ENCODE results near the gene EAF2.
"Not testable (repeated sequence)": the region's sequence is repeated elsewhere in the genome, so short reads cannot be mapped to it uniquely, and the experiment has no call there.

Gene EAF2

DNA sequence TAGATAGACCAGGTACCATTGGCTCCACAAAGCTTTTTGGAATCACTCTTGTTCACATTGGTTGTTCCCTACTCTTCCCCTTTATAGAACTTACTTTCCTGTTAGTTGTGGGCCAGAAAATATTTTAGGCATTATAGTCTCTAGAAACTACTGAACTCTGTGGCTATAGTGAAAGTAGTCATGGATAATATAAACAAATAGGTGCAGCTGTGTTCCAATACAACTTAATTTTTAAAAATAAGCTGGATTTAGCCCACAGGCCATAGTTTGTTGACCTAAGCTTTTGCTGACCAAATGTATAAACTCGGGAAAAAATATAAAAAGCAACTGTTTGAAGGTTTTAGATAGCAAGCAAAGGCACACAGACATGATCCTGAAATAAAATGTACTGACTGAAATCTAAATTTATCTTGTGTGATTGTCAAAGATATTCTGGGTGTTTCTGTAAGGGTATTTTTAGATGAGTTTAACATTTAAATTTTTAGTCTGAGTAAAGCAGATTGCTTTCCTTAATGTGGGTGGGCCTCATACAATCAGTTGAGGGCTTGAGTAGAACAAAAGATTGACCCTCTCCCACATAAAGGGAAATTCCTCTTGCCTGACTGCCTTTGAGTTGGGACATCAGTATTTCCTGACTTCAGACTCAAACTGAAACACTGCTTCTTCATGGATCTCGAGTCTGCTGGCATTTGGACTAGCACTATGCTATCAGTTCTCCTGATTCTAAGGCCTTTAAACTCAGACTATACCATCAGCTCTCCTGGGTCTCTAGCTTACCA, 13.4 kb upstream of the EAF2 start:
- no peaks in the 10 kb centered on the region for H3K36me3 ChIP-seq (ENCODE audit: control insufficient read depth, insufficient read depth, low read length)
- H3K27me3 ChIP-seq (ENCODE audit: control insufficient read depth, insufficient read depth, low read length), result no peaks in the 10 kb centered on the region
- H3K4me1 ChIP-seq (ENCODE audit: control insufficient read depth, insufficient read depth, low read length), result no peaks in the 10 kb centered on the region
- no peak overlapping the region for H3K9ac ChIP-seq (ENCODE audit: low read depth, low read length)
- no peaks in the 10 kb centered on the region for H3K9me3 ChIP-seq (ENCODE audit: control insufficient read depth, insufficient read depth, low read length)
- no peak overlapping the region for H3K4me3 ChIP-seq (ENCODE audit: low read depth, low read length)

DNA sequence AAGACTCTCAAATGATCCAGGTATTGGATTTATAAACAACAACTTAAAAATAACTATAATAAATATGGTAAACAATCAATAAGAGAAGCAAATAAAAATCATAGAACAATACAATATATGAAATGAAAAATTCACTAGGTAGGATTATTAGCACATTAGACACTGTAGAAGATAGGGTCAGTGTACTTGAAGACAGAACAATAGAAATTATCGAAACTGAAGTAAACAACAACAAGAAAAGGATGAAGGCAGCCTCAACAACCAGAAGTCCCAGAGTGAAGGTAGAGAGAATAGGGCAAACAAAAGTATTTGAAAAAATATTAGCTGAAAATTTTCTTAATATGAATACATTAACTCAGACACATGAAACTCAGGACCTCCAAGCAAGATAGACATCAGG, 12.0 kb upstream of the EAF2 start:
- Histone ChIP-seq H3K9me3 (ENCODE audit: control insufficient read depth, insufficient read depth, low read length) (no peaks in the 10 kb centered on the region), H3K36me3 (ENCODE audit: control insufficient read depth, insufficient read depth, low read length) (no peaks in the 10 kb centered on the region)

DNA sequence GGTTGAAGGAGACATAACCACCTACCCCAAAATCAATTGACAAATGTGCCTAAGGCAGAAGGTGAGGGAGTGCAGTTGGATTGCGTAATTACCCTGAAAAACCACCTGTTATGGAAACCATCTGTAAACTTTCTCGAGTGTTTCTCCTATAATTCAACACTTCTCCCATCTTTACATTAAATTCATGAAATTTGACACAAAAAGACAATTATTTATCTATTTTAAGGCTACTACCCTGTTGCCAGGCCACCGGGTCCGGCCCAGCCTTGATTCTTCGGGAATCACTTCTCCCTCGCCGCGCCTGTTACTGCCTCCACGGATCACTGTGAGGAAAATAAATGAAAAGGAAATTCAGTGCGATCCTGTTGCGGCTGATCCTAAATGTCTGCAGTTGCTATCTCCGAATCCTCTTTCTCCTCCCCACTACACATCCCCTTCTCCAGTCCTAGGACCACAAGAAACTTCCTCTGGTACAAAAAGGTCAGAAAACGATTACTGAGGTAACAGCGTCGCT, 795 bp upstream of the EAF2 start:
- Histone ChIP-seq H3K27me3 (ENCODE audit: control insufficient read depth, insufficient read depth, low read length) (peaks cover 12% of the 10 kb centered on the region), H3K4me3 (ENCODE audit: low read depth, low read length) (peak overlapping the region; percentile 95), H3K9me3 (ENCODE audit: control insufficient read depth, insufficient read depth, low read length) (no peaks in the 10 kb centered on the region), H3K36me3 (ENCODE audit: control insufficient read depth, insufficient read depth, low read length) (no peaks in the 10 kb centered on the region), H3K4me1 (ENCODE audit: control insufficient read depth, insufficient read depth, low read length) (no peaks in the 10 kb centered on the region), H3K9ac (ENCODE audit: low read depth, low read length) (peak overlapping the region; percentile 94)

More for the DNA sequence above, 12.0 kb upstream of the EAF2 start:
- no peak overlapping the region for H3K4me3 ChIP-seq (ENCODE audit: low read depth, low read length)
- H3K4me1 ChIP-seq (ENCODE audit: control insufficient read depth, insufficient read depth, low read length), result no peaks in the 10 kb centered on the region
- no peaks in the 10 kb centered on the region for H3K27me3 ChIP-seq (ENCODE audit: control insufficient read depth, insufficient read depth, low read length)
- no peak overlapping the region for H3K9ac ChIP-seq (ENCODE audit: low read depth, low read length)

DNA sequence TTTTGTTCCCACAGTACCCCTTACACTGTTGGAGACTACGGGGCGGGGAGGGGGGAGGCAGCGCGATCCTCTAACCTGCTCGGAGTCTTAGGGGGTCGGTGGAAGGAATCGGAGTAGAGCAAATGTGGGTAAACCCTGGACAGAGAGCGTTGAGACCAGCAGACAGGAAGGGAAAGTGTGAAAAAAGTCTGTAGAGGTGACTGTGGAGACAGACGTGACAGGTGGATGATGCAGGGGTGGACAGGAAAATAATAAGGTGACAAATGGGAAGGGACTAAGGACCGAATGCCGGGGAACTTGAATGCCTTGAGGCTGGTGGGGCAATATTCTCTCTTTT, 424 bp downstream of the EAF2 start:
- H3K4me1 ChIP-seq (ENCODE audit: control insufficient read depth, insufficient read depth, low read length), result no peaks in the 10 kb centered on the region
- H3K9ac ChIP-seq (ENCODE audit: low read depth, low read length), result peak overlapping the region; percentile 62
- H3K27me3 ChIP-seq (ENCODE audit: control insufficient read depth, insufficient read depth, low read length), result peaks cover 12% of the 10 kb centered on the region
- H3K36me3 ChIP-seq (ENCODE audit: control insufficient read depth, insufficient read depth, low read length), result no peaks in the 10 kb centered on the region
- H3K9me3 ChIP-seq (ENCODE audit: control insufficient read depth, insufficient read depth, low read length), result no peaks in the 10 kb centered on the region
- H3K4me3 ChIP-seq (ENCODE audit: low read depth, low read length), result peak overlapping the region; percentile 95

DNA sequence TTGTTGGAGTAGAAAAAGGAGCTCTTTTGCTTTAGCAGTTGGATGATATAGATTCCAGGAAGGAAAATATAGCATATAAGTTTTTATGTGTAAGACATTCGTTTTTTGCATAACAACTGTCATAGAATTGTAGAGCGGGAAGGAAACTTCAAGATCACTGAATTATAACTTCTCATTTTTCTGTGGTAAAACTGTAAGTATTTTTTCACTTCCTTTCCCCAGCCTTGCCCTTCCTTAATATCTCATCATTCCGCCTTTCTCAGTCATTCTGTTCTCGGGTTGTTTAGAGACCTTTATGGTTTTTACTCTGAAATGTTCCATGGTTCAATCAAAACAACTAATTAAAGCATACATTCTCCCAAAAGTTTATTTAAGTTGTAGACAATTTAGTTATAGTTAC, 1.1 kb downstream of the EAF2 start:
- Histone ChIP-seq H3K4me3 (ENCODE audit: low read depth, low read length) (no peak overlapping the region), H3K36me3 (ENCODE audit: control insufficient read depth, insufficient read depth, low read length) (no peaks in the 10 kb centered on the region), H3K9ac (ENCODE audit: low read depth, low read length) (no peak overlapping the region)

DNA sequence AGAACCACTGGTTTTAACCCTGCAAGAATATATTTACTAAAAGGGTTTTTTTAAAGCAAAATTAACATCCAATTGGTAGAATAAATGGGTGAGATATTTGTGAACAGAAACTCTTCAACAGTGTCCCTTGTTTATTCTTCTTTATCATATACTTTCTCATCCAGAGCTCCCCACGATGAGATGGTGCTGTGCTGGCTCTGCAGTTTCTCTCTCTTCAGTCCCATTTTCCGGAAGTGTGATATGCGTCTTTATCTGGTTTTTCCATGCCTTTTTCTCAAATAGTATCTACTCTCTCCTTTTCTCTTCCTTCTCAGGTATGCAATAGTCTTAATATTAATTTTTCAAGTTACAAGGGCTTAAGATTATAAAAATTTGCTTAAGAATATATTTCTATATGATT, 1.5 kb downstream of the EAF2 start:
- Histone ChIP-seq H3K4me1 (ENCODE audit: control insufficient read depth, insufficient read depth, low read length) (no peaks in the 10 kb centered on the region), H3K27me3 (ENCODE audit: control insufficient read depth, insufficient read depth, low read length) (peaks cover 12% of the 10 kb centered on the region), H3K4me3 (ENCODE audit: low read depth, low read length) (no peak overlapping the region), H3K9me3 (ENCODE audit: control insufficient read depth, insufficient read depth, low read length) (no peaks in the 10 kb centered on the region), H3K9ac (ENCODE audit: low read depth, low read length) (no peak overlapping the region), H3K36me3 (ENCODE audit: control insufficient read depth, insufficient read depth, low read length) (no peaks in the 10 kb centered on the region)

More for the DNA sequence above, 1.1 kb downstream of the EAF2 start:
- H3K9me3 ChIP-seq (ENCODE audit: control insufficient read depth, insufficient read depth, low read length), result no peaks in the 10 kb centered on the region
- no peaks in the 10 kb centered on the region for H3K4me1 ChIP-seq (ENCODE audit: control insufficient read depth, insufficient read depth, low read length)
- H3K27me3 ChIP-seq (ENCODE audit: control insufficient read depth, insufficient read depth, low read length), result peaks cover 12% of the 10 kb centered on the region

DNA sequence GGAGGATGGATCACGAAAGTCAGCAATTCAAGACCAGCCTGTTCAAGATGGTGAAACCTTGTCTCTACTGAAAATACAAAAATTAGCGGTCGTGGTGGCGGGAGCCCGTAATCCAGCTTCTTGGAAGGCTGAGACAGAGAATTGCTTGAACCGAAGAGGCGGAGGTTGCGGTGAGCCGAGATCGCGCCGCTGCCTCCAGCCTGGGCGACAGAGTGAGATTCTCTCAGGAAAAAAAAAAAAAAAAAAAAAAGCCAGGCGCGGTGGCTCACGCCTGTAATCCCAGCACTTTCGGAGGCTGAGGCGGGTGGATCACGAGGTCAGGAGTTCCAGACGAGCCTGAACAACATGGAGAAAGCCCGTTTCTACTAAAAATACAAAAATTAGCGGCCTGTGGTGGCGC, 5.0 kb downstream of the EAF2 start:
- H3K4me1 ChIP-seq (ENCODE audit: control insufficient read depth, insufficient read depth, low read length), result no peaks in the 10 kb centered on the region
- H3K27me3 ChIP-seq (ENCODE audit: control insufficient read depth, insufficient read depth, low read length), result peaks cover 12% of the 10 kb centered on the region
- H3K4me3 ChIP-seq (ENCODE audit: low read depth, low read length), result no peak overlapping the region
- no peaks in the 10 kb centered on the region for H3K9me3 ChIP-seq (ENCODE audit: control insufficient read depth, insufficient read depth, low read length)
- no peaks in the 10 kb centered on the region for H3K36me3 ChIP-seq (ENCODE audit: control insufficient read depth, insufficient read depth, low read length)
- H3K9ac ChIP-seq (ENCODE audit: low read depth, low read length), result no peak overlapping the region

DNA sequence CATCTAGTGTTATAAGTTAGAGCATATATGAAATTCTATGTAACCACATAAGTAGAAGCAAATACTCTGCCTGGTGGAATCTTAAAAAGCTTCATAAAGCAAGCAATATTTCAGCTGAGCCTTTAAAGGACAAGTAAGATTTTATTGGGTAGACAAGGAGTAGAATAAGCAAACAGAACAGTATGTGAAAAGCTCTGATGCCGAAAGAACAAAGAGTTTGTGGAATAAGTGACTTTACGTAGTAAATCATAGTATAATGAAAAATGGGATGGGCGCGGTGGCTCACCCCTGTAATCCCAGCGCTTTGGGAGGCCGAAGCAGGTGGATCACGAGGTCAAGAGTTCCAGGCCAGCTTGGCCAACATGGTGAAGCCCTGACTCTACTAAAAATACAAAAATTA, 9.9 kb downstream of the EAF2 start:
- Histone ChIP-seq H3K27me3 (ENCODE audit: control insufficient read depth, insufficient read depth, low read length) (no peaks in the 10 kb centered on the region), H3K36me3 (ENCODE audit: control insufficient read depth, insufficient read depth, low read length) (no peaks in the 10 kb centered on the region), H3K4me3 (ENCODE audit: low read depth, low read length) (no peak overlapping the region), H3K9ac (ENCODE audit: low read depth, low read length) (no peak overlapping the region), H3K9me3 (ENCODE audit: control insufficient read depth, insufficient read depth, low read length) (no peaks in the 10 kb centered on the region), H3K4me1 (ENCODE audit: control insufficient read depth, insufficient read depth, low read length) (no peaks in the 10 kb centered on the region)

DNA sequence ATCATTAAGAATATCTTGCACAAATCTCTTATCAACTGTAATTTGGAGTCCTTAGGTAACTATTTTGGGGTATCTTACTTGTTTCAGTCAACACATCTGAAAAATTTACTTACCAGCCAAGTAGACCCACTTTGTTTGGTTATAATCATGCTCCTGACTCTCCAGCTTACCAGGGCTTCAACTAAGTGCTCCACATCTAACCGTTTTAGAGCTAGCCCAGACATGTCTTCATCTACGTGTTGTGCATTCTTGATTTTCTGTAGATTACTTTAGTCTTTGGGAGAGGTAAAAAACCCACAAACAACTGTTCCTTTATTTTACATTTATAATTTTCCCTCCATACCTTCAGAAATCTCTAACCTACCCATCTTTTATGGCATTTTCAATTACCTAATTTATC, 17.2 kb downstream of the EAF2 start:
- H3K27me3 ChIP-seq (ENCODE audit: control insufficient read depth, insufficient read depth, low read length), result no peaks in the 10 kb centered on the region
- H3K4me3 ChIP-seq (ENCODE audit: low read depth, low read length), result no peak overlapping the region
- H3K4me1 ChIP-seq (ENCODE audit: control insufficient read depth, insufficient read depth, low read length), result no peaks in the 10 kb centered on the region
- H3K36me3 ChIP-seq (ENCODE audit: control insufficient read depth, insufficient read depth, low read length), result no peaks in the 10 kb centered on the region
- no peak overlapping the region for H3K9ac ChIP-seq (ENCODE audit: low read depth, low read length)
- no peaks in the 10 kb centered on the region for H3K9me3 ChIP-seq (ENCODE audit: control insufficient read depth, insufficient read depth, low read length)

DNA sequence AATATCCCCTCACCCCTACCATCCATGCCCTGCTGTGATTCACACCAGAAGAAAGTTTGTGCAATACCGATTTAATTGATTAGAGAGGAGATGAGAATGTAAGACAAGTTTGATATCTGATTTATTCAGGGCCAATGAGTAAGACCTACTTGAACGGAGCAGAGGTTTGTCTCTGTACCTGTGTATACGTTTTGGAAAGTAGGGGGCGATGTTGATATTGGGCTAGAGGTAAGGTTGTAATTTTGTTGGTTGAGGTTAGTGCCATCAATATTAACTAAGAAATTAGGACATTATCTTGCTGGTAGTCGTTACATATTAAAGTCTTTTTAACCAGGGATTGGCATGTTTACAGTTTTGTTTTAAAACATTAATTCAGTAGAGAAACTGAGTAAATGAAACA, 20.5 kb downstream of the EAF2 start:
- Histone ChIP-seq H3K36me3 (ENCODE audit: control insufficient read depth, insufficient read depth, low read length) (no peaks in the 10 kb centered on the region), H3K27me3 (ENCODE audit: control insufficient read depth, insufficient read depth, low read length) (no peaks in the 10 kb centered on the region), H3K9ac (ENCODE audit: low read depth, low read length) (no peak overlapping the region), H3K4me1 (ENCODE audit: control insufficient read depth, insufficient read depth, low read length) (no peaks in the 10 kb centered on the region), H3K4me3 (ENCODE audit: low read depth, low read length) (no peak overlapping the region), H3K9me3 (ENCODE audit: control insufficient read depth, insufficient read depth, low read length) (no peaks in the 10 kb centered on the region)

DNA sequence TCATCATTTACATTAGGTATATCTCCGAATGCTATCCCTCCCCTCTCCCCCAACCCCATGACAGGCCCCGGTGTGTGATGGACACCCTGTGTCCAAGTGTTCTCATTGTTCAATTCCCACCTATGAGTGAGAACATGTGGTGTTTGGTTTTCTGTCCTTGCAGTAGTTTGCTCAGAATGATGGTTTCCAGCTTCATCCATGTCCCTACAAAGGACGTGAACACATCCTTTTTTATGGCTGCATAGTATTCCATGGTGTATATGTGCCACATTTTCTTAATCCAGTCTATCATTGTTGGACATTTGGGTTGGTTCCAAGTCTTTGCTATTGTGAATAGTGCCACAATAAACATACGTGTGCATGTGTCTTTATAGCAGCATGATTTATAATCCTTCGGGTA, 22.8 kb downstream of the EAF2 start:
- H3K9ac ChIP-seq (ENCODE audit: low read depth, low read length); H3K27me3 ChIP-seq (ENCODE audit: control insufficient read depth, insufficient read depth, low read length); H3K36me3 ChIP-seq (ENCODE audit: control insufficient read depth, insufficient read depth, low read length); H3K4me3 ChIP-seq (ENCODE audit: low read depth, low read length); H3K9me3 ChIP-seq (ENCODE audit: control insufficient read depth, insufficient read depth, low read length); H3K4me1 ChIP-seq (ENCODE audit: control insufficient read depth, insufficient read depth, low read length): not testable (repeated sequence)

DNA sequence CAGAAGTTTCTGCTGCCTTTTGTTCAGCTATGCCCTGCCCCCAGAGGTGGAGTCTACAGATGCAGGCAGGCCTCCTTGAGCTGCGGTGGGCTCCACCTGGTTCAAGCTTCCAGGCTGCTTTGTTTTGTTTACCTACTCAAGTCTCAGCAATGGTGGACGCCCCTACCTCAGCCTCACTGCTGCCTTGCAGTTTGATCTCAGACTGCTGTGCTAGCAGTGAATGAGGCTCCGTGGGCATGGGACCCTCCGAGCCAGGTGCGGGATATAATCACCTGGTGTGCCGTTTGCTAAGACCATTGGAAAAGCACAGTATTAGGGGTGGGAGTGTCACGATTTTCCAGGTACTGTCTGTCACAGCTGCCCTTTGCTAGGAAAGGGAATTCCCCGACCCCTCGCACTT, 28.2 kb downstream of the EAF2 start:
- not testable (repeated sequence) for H3K4me3 ChIP-seq (ENCODE audit: low read depth, low read length); H3K36me3 ChIP-seq (ENCODE audit: control insufficient read depth, insufficient read depth, low read length); H3K4me1 ChIP-seq (ENCODE audit: control insufficient read depth, insufficient read depth, low read length); H3K27me3 ChIP-seq (ENCODE audit: control insufficient read depth, insufficient read depth, low read length); H3K9ac ChIP-seq (ENCODE audit: low read depth, low read length)
- H3K9me3 ChIP-seq (ENCODE audit: control insufficient read depth, insufficient read depth, low read length), result peaks cover 11% of the 10 kb centered on the region
